HG03045 (cell line): ENCODE data around the gene PDIA5.

ENCODE experiments used
- ATAC-seq: cut with Tn5 transposase; IDR thresholded peaks from one replicate; pipeline ENCODE4 v1.9.1; 2021; ENCODE audit warnings: mild to moderate bottlenecking, moderate library complexity; ENCODE audit not compliant: unreplicated experiment

PDIA5 gene

GRCh38 chr3:123039178-123039577 lies 27.6 kb upstream of the PDIA5 start:
- ATAC-seq, result no peak

GRCh38 chr3:123042413-123042812 lies 24.4 kb upstream of the PDIA5 start:
- no peak for ATAC-seq

GRCh38 chr3:123044981-123045763 lies 21.7 kb upstream of the PDIA5 start:
- no peak for ATAC-seq

DNA sequence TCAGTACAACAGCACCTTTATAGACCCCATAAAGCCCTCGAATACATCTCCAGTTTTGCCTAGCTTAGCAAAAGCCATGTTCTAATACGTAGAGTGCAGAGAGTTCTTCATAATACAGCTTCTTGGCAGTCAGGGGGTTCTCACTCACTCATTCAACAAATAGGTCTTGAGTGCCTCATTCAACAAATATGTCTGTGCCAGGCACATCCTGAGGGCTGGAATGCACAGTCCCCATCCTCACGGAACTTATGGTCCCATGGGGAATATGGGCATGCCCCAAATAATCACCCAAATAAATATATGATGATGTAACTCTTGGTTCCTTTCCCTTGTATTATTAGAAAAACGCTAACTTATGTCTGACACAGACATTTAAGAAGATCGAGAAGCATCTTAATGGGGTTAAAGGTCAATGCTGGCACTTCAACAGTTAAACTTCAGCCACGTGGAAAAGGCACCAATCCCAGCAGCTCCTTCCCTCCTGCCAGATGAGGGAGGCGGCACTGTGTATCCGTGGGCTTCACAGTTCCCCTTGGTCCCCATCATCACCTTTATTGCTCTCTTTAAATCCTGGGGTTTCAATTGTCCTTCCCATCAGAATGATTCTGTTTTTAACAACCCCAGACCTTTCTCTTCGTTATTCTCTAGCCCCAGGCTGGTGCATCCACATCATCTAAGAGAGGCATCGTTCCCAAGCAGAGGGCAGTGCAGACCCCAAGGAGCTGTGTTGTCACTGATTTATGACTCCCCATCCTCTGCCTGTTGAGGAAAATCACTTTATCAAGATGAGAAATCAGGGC lies 20.4 kb upstream of the PDIA5 start:
- ATAC-seq, result no peak

- no peak for ATAC-seq
Measured at GRCh38 chr3:123047062-123047319, 19.8 kb upstream of the PDIA5 start.

DNA sequence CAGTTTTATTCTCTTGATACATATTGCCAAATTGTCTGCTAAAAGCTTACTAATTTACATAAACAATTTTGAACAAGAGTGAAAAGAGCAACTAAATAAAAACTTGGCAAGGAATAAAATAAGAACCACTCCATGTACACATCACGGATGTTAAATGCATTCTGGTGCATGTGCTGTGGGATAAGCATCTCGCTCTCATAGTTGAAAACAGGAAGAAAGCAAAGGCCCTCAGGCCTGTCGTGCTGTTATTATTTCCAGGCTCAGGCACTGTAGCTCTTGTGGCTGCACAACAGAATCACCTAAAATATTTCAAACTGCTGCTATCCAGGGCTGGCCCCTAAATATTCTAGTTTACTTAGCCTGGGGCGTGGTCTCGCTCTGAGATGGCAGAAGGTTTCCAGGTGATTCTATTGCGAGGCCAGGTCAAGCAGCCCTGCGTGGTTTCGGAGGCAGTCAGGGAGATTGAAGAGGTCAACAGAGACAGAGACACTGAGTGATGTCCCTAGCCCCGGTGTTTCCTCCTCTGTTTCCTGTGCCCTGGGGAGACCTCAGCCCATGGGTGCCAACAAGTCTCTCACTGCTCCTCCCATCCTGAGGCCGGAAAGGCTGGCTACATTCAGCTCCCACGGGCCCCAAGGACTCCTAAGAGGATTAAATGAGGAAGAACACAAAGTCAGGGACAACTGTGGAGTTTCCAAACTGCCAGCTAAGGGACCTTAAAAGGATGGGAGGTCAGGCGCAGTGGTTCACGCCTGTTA lies 18.2 kb upstream of the PDIA5 start:
- no peak for ATAC-seq

DNA sequence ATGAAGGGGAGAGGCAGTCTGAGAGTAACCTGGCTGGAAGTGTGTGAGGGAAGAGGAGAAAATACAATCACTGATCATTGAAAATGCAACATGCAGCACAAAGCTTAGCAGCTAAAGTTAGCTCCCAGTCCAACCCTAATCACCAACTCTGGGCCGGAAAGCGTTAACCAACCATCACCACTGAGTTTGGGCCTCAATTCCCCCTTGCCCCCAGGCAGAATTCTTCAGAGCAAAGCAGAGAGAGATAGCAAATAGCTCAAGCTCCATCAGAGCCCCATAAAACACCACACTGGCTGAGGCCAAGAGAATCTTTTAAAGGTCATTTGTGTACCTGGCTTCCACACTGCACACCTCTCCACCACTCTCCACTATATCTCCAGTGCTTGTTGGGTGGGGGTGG lies 16.2 kb upstream of the PDIA5 start:
- ATAC-seq, result no peak

DNA sequence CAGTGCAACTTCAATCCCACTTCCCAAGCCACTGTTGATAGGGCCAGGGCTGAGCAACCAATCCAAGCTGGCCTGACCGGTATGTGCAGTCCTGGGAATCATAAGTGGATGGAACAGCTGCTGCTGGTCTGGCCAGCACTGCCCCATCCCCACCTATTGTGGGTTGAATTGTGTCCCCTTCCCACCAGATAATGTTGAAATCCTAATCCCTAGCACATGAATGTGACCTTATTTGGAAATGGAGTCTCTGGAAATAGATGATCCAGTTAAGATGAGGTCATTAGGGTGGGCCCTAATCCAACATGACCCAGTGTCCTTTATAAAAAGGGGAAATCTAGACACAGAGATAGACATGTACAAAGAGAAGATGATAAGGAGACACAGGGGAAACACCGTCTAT lies 13.7 kb upstream of the PDIA5 start:
- ATAC-seq, result no peak

GRCh38 chr3:123054109-123054778 lies 12.6 kb upstream of the PDIA5 start:
- no peak for ATAC-seq

DNA sequence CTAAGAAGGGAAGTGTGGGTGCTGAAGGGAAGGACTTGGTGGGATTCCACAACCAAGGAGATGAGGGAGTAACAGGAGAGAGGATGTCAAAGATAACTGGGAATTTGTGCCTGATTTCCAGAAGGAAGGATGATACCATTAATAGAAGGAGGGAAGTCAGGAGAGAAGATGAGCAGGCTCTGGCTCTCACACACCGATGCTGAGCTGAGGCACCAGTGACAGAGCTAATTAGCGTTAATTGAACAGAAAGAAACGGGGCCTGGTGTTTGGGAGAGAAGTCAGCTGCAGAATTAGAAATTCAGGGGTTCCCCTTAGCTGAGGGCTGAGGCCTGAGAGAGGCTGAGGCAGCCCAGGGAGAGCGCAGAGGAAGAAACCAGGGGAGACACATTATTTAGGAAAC lies 11.9 kb upstream of the PDIA5 start:
- ATAC-seq, result no peak

DNA sequence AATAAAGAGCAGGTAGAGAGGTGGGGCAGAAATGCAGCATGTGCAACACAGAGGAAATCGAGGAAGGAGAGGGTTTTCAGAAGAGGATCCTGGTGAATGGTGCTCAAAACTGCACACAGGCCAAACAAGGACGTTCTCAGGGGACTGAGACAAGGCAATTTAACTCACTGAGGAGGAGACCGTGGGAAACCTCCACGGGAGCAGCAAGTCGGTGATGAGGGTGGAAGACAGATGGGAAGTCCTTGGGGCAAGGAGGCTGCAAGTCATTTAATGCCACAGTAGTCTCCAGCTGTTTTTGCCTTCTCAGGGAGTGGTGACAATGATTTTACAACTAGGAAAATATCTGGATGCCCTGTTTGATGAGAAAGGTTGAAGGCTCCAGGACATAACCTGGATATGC lies 11.5 kb upstream of the PDIA5 start:
- no peak for ATAC-seq

GRCh38 chr3:123058505-123058904 lies 8.3 kb upstream of the PDIA5 start:
- no peak for ATAC-seq

DNA sequence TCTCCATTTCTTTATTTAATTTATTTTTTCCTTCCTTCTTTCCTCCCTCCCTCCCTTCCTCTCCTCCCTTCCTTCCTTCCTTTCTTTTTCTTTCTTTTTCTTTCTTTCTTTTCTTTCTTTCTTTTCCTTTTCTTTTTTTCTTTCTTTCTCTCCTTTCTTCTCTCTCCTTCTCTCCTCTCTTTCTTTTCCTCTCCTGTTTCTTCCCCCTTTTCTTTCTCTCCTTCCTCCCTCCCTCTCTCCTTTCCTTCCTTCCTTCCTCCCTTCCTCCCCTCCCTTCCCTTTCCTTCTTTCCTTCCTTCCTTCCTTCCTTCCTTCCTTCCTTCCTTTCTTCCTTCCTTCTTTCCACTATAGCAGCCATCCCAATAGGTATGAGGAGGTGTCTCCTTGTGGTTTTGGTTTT lies 6.8 kb upstream of the PDIA5 start:
- ATAC-seq, result no peak

DNA sequence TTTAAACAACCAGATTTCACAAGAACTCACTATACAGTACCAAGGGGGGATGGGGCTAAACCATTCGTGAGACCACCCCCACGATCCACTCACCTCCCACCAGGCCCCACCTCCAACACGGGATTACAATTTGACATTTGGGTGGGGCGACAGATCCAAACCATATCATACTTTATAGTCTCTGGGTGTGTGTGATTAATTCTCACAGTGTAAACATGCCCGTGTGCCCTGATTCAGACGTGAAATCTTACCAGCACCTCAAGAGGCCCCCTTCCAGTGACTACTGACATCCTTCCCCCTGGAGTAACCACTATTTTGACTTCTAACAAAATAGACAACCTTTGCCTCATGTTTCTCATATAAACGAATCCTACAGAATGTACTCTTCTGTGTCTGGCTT lies 5.0 kb upstream of the PDIA5 start:
- ATAC-seq, result no peak

- no peak for ATAC-seq
Measured at GRCh38 chr3:123063034-123063433, 3.8 kb upstream of the PDIA5 start.

DNA sequence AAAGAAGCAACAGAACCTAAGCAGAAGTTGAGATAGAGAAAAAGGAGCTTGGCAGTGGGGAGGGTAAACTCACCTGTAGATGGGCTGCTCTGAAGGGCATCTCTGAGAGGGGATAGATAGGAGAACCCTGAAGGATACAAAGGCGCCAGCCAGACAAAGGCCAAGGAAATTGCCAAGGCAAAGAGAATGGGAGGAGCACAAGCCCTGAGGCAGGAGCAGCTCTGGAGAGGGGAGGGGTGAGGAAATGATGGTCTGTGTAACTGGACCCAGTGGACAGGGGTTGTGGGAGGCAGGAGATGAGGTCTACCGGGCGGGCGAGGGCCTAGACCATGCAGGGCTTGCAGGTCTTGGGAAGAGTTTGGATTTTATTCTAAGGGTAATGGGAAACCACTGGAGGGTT lies 2.3 kb upstream of the PDIA5 start:
- no peak for ATAC-seq

DNA sequence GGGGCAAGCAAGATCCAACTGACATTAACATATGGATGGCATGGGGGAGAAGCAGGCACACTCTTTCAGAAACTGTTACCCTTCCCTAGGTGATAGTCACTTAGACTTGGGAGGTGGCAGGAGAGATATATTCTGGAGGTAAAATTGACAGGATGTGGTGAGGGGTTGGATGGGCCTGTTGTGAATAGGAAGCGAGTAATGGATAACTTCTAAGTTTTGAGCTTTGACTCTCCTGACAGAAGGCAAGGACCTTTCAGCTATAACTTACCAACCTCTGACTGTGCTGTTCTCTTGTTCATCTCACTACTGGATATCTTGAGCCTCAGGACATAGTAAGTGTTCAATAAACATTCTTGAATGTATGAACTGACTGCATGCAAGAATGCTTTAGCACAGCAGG lies 1.9 kb upstream of the PDIA5 start:
- no peak for ATAC-seq

DNA sequence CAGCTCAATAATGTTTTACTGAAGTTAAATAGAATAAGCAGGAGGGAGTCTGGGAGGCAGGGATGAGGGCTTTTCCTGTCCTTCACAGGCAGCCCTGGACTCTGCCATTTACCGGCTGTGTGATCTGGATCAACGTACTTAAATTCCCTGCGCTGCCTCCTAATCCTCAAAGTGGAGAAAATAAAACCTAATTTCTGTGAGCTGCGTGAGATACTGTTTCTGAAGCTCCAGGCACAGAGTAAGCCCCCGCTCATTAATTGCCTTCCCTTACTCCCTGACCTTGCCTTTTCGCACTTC lies 278 bp upstream of the PDIA5 start:
- no peak for ATAC-seq

- peak; percentile 35 for ATAC-seq
Measured at GRCh38 chr3:123067689-123068600, 1.1 kb downstream of the PDIA5 start.

DNA sequence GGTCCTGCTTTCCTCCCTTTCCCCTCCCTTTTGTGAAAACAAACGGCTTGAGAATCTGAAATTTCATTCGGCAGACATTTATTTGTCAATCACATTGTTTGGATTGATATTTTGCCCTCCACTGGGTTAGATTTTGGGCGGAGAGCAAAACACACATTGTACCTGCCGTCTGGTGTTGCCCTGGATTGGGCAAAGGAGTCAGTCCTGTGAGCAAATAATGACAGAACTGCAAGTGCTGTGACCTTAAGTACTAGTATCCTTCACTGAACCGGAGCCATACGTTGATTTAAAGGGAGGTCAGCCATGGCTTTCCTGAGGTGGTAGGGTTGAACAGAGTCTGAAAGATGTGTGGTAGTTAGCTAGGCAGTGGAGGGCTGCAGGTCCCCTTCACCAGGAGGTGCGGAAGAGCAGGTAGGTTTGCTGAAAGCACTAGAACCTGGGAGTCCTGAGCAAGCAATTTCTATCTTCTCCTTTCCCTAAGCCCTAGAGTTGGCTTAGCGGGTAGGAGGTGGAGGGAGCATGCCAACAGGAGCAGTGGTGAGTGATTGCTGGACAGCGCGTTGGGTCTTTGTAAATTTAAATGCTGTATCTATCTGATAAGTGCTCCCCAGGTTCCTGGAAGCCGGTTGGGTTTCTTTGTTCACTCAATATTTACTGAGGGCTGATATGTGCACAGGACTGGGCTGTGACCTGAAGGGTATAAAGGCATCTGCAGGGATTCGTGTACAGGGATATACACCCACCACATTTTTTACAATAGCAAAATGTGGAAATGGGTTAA lies 2.0 kb downstream of the PDIA5 start:
- no peak for ATAC-seq
